ENCODE data around the gene AURKAIP1. TPM values are rescaled to one million over a fixed set of nuclear protein-coding genes. Genes with fewer than 3 reads are reported as not detected.

AURKAIP1 gene
- total and polyA plus RNA-seq, 3 donors from 2014 or later: 224 to 328 (median 313) TPM

DNA sequence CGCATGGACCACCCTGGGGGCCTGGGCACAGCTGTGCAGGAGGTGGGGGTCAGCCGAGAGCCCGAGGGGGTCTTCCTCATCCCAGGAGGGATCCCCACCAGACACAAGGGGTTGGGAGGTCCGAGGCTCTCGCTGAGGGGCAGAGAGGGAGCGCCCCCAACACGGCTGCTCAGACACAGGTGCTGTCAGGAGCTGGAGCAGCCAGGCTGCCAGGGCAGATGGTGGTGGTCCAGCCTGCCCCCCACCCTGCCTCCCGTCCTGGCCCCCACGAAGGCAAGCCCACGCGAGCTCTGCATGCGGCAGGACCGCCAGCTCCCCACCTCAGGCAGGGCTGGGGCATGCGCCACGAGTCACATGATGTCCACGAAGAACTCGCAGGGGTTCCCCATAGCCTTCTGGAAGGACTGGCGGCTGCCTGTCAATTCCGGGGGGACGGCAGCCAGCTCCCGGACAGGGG lies 39.2 kb downstream of the AURKAIP1 start:
- TF ChIP-seq POLR2A (IDR thresholded peaks at IDR 0.05): no peak
- TF ChIP-seq, protein P1, sequence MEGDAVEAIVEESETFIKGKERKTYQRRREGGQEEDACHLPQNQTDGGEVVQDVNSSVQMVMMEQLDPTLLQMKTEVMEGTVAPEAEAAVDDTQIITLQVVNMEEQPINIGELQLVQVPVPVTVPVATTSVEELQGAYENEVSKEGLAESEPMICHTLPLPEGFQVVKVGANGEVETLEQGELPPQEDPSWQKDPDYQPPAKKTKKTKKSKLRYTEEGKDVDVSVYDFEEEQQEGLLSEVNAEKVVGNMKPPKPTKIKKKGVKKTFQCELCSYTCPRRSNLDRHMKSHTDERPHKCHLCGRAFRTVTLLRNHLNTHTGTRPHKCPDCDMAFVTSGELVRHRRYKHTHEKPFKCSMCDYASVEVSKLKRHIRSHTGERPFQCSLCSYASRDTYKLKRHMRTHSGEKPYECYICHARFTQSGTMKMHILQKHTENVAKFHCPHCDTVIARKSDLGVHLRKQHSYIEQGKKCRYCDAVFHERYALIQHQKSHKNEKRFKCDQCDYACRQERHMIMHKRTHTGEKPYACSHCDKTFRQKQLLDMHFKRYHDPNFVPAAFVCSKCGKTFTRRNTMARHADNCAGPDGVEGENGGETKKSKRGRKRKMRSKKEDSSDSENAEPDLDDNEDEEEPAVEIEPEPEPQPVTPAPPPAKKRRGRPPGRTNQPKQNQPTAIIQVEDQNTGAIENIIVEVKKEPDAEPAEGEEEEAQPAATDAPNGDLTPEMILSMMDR (IDR thresholded peaks at IDR 0.05): no peak
- Histone ChIP-seq H3K27me3 (no peaks in the 10 kb centered on the region), H3K4me1 (peaks cover 8% of the 10 kb centered on the region), H3K4me3 (no peak overlapping the region), H3K9me3 (no peaks in the 10 kb centered on the region), H3K27ac (no peak overlapping the region), H3K36me3 (ENCODE audit: low read depth, missing control alignments) (no peaks in the 10 kb centered on the region)
- WGBS, 2 donors: 91 to 100% methylated on average over 1 to 21 of the region's 21 CpGs
- DNase-seq: no peak
- intact Hi-C loops (cut with DNase I; ENCODE audit: low total_unique reads): no loop called here

DNA sequence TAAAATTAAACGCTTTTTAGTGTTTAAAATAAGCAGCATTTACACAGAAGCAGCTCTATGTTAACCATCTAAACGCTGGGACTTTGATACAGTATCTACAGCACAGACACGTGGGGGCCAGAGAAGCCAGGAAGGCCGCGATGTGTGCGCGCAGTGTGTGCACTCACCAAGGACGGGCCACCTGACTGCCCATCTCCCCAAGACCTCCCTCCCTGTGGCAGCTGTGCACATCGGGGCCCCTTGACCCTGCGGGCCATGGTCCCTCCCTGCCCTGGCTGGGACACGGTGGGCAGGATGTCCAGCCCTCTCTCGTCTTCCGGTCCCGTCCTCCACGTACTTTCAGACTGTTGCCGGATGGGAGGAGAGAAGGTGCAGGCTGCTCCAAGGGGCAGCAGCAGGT lies 39.7 kb downstream of the AURKAIP1 start:
- WGBS, 2 donors: 68 to 75% methylated on average over 10 to 16 of the region's 16 CpGs
- TF ChIP-seq POLR2A (IDR thresholded peaks at IDR 0.05): no peak
- TF ChIP-seq, protein P1 (IDR thresholded peaks at IDR 0.05): no peak

DNA sequence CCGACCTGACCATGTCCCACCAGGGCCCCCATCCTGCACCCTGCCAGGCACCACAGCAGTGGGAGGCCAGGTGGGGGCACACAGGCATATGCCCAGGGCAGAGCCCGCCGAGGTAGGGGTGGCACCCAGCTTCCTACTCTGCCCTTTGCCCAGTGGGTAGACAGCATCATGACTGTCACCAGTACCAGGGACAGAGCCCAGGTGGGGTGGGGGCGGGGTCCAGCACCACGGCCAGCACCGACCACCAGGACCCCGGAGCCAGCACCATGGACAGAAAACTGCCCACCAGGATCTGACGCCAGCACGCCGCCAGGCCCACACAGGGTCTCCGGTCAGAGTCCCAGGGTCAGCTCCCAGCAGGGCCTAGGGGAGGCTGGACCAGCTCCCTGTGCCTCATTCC lies 40.2 kb downstream of the AURKAIP1 start:
- intact Hi-C loops (cut with DNase I; ENCODE audit: low total_unique reads): no loop called here
- Histone ChIP-seq H3K36me3 (ENCODE audit: low read depth, missing control alignments) (no peaks in the 10 kb centered on the region), H3K4me3 (no peak overlapping the region), H3K27ac (no peak overlapping the region), H3K27me3 (no peaks in the 10 kb centered on the region), H3K4me1 (peaks cover 8% of the 10 kb centered on the region), H3K9me3 (no peaks in the 10 kb centered on the region)
- no peak for DNase-seq
- TF ChIP-seq POLR2A (IDR thresholded peaks at IDR 0.05): no peak
- 74 to 84% methylated on average over 7 to 8 of the region's 11 CpGs for WGBS, 2 donors

More for the DNA sequence above, 39.7 kb downstream of the AURKAIP1 start:
- H3K27me3 ChIP-seq: no peaks in the 10 kb centered on the region
- intact Hi-C loops (cut with DNase I; ENCODE audit: low total_unique reads): no loop called here
- peaks cover 8% of the 10 kb centered on the region for H3K4me1 ChIP-seq
- H3K9me3 ChIP-seq: no peaks in the 10 kb centered on the region
- no peak for DNase-seq
- no peak overlapping the region for H3K4me3 ChIP-seq
- no peaks in the 10 kb centered on the region for H3K36me3 ChIP-seq (ENCODE audit: low read depth, missing control alignments)
- no peak overlapping the region for H3K27ac ChIP-seq

DNA sequence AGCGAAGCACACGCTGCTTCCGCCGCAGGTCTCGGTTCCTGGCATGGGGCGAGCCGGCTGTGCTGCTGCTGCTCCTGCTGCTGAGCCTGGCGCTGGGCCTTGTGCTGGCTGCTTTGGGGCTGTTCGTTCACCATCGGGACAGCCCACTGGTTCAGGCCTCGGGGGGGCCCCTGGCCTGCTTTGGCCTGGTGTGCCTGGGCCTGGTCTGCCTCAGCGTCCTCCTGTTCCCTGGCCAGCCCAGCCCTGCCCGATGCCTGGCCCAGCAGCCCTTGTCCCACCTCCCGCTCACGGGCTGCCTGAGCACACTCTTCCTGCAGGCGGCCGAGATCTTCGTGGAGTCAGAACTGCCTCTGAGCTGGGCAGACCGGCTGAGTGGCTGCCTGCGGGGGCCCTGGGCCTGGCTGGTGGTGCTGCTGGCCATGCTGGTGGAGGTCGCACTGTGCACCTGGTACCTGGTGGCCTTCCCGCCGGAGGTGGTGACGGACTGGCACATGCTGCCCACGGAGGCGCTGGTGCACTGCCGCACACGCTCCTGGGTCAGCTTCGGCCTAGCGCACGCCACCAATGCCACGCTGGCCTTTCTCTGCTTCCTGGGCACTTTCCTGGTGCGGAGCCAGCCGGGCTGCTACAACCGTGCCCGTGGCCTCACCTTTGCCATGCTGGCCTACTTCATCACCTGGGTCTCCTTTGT lies 41.3 kb downstream of the AURKAIP1 start:
- Histone ChIP-seq H3K27ac (no peak overlapping the region), H3K4me3 (no peak overlapping the region), H3K4me1 (peaks cover 8% of the 10 kb centered on the region), H3K36me3 (ENCODE audit: low read depth, missing control alignments) (no peaks in the 10 kb centered on the region), H3K9me3 (no peaks in the 10 kb centered on the region), H3K27me3 (no peaks in the 10 kb centered on the region)
- peak; percentile 77 for DNase-seq
- TF ChIP-seq POLR2A (IDR thresholded peaks at IDR 0.05): no peak
- TF ChIP-seq, protein P1 (IDR thresholded peaks at IDR 0.05): no peak
- intact Hi-C loops (cut with DNase I; ENCODE audit: low total_unique reads): no loop called here
- 70 to 80% methylated on average over 21 to 36 of the region's 36 CpGs for WGBS, 2 donors

DNA sequence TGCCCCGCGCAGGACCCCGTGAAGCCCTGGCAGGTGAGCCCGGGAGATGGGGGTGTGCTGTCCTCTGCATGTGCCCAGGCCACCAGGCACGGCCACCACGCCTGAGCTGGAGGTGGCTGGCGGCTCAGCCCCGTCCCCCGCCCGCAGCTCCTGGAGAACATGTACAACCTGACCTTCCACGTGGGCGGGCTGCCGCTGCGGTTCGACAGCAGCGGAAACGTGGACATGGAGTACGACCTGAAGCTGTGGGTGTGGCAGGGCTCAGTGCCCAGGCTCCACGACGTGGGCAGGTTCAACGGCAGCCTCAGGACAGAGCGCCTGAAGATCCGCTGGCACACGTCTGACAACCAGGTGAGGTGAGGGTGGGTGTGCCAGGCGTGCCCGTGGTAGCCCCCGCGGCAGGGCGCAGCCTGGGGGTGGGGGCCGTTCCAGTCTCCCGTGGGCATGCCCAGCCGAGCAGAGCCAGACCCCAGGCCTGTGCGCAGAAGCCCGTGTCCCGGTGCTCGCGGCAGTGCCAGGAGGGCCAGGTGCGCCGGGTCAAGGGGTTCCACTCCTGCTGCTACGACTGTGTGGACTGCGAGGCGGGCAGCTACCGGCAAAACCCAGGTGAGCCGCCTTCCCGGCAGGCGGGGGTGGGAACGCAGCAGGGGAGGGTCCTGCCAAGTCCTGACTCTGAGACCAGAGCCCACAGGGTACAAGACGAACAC lies 42.1 kb downstream of the AURKAIP1 start:
- no peak for TF ChIP-seq POLR2A (IDR thresholded peaks at IDR 0.05)
- TF ChIP-seq, protein P1 (IDR thresholded peaks at IDR 0.05): no peak
- intact Hi-C loops (cut with DNase I; ENCODE audit: low total_unique reads): no loop called here
- no peak for DNase-seq
- no peak overlapping the region for H3K4me3 ChIP-seq
- H3K36me3 ChIP-seq (ENCODE audit: low read depth, missing control alignments): no peaks in the 10 kb centered on the region
- H3K27me3 ChIP-seq: no peaks in the 10 kb centered on the region
- 72 to 79% methylated on average over 14 to 48 of the region's 48 CpGs for WGBS, 2 donors
- H3K4me1 ChIP-seq: peaks cover 8% of the 10 kb centered on the region
- no peak overlapping the region for H3K27ac ChIP-seq
- H3K9me3 ChIP-seq: no peaks in the 10 kb centered on the region

All from testis (tissue), 3 donors.